HG02571 (cell line): ENCODE measurements around the gene STK32B.

Source experiments
- ATAC-seq: cut with Tn5 transposase; IDR thresholded peaks from one replicate; pipeline ENCODE4 v1.9.1; 2021; ENCODE audit warnings: mild to moderate bottlenecking, moderate library complexity; ENCODE audit not compliant: unreplicated experiment

STK32B gene

GRCh38 chr4:5030221-5030620, 21.1 kb upstream of the STK32B start:
- no peak for ATAC-seq

- no peak for ATAC-seq
These were observed 20.4 kb upstream of the STK32B start for GRCh38 chr4:5030927-5031326.

- ATAC-seq: no peak
These were observed 18.5 kb upstream of the STK32B start for GRCh38 chr4:5032813-5033212.

- ATAC-seq: no peak
These were observed 17.9 kb upstream of the STK32B start for GRCh38 chr4:5033281-5033841.

- no peak for ATAC-seq
These were observed 17.1 kb upstream of the STK32B start for GRCh38 chr4:5034206-5034605.

- ATAC-seq: peak; percentile 57
These were observed 15.0 kb upstream of the STK32B start for GRCh38 chr4:5036239-5036638.

- no peak for ATAC-seq
These were observed 13.4 kb upstream of the STK32B start for GRCh38 chr4:5037553-5038551.

GRCh38 chr4:5039800-5040199, 11.5 kb upstream of the STK32B start:
- no peak for ATAC-seq

GRCh38 chr4:5040856-5041620, 10.2 kb upstream of the STK32B start:
- ATAC-seq: no peak

GRCh38 chr4:5041699-5042098, 9.6 kb upstream of the STK32B start:
- no peak for ATAC-seq

- no peak for ATAC-seq
These were observed 7.7 kb upstream of the STK32B start for GRCh38 chr4:5043579-5043978.

- ATAC-seq: no peak
These were observed 6.9 kb upstream of the STK32B start for GRCh38 chr4:5044341-5044740.

GRCh38 chr4:5045097-5045496, 6.2 kb upstream of the STK32B start:
- no peak for ATAC-seq

GRCh38 chr4:5048721-5049120, 2.6 kb upstream of the STK32B start:
- no peak for ATAC-seq

GRCh38 chr4:5050520-5051277, 581 bp upstream of the STK32B start:
- no peak for ATAC-seq

- ATAC-seq: no peak
These were observed 973 bp downstream of the STK32B start for GRCh38 chr4:5052204-5052702.

GRCh38 chr4:5052726-5053425, 1.6 kb downstream of the STK32B start:
- ATAC-seq: no peak

- no peak for ATAC-seq
These were observed 3.3 kb downstream of the STK32B start for GRCh38 chr4:5054532-5054931.

- no peak for ATAC-seq
These were observed 4.1 kb downstream of the STK32B start for GRCh38 chr4:5055411-5055810.

- no peak for ATAC-seq
These were observed 14.8 kb downstream of the STK32B start for GRCh38 chr4:5066101-5066500.
